Measurements from ENCODE around the gene MRRF.

The MRRF gene

DNA sequence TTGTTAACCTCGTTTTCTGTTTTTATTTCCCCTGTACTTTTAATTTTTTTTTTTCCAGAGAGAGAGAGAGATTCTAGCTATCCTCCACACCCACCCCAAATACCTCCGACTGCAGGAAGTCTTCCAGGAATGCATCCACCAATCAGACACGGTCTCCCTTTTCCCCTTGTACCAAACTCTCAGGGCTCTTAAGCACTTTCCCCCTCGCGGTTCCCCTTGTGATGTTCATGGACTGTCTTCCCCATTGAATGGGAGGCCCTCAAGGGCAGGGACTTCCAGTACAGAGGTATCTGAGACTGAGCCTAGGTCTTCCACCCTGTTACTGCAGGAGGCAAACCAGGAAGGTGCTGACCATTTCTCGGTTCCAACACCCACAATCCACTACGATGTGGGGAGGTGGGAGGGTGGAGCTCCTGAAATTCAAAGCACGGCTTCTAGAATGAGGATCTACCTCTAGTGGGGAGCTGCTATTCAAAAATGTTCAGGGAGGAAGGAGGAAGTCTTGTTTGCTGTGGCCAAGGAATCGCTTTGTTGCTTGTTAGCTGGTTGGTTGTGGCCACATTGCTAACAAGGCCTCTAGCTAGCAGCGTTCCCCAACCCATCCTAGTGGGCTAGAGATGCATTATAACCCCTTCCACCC, 68.6 kb downstream of the MRRF start:
- DNase-seq: no peak

DNA sequence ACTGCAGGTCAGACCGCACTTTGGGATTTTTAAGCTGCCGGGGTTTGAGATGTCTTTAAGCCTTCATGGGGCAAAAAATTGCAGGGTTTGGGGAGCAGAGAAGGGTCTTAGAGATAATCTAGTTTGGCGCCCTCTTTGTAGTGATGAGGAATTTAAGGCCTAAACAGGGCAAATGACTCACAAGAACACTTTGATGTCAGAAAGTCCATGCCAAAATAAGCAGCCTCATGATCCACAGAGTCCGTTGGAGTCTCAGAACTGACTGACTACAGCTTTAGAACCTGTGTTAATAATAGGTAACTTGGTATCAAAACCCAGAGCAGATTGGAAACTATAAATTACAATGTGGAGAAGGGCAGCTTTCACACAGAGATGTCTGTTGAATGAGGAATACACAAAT, 70.2 kb downstream of the MRRF start:
- DNase-seq: no peak

DNA sequence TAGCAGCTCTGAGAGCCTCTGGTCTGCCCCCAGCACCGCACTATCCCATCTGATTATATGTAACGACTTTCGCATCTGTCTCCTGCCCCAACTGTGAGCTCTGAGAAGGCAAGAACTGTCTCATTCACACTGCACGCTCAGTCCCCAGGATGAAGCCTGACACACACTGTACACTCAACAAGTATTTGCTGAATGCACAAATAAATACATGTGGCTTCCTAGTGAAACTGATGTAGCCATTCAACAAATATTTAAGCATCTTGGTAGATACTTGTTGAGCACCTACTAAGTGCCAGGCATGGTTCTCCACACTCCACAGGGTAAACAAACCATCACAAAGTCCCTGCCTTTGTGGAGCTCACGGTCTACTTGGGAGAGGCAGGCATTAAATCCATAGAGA, 71.5 kb downstream of the MRRF start:
- no peak for DNase-seq

DNA sequence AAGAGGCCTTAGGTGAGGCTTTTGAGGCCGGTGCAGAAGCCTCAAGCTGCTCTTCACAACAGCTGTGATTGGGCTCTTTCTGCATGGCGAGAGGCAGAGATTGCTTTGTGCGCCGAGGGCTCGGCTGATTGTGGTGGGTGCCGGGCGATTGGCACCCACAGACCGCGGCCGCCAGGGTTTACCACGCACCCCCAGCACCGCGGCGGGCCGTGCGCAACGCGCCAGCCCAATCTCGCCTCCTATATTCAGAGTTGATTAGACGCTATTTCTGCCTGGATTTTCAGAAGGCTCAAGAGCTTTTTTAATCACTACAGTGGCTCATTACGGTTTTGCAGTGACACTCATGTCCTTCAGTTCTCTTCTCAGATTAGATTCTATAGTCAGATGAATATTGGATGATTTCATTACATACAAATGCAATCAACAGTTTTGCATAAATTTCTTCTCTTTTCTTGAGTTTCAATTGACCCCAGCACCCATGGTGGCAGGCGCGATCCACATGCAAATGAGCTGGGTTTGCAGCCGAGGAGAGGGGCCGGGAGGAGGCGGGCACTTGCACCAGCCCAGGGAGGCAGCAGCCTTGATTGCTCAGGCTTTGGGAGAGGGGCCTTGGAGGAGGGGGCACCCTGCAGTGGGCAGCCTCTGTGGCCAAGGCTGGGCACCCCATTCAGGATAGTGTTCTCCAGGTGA, 72.3 kb downstream of the MRRF start:
- DNase-seq: no peak

DNA sequence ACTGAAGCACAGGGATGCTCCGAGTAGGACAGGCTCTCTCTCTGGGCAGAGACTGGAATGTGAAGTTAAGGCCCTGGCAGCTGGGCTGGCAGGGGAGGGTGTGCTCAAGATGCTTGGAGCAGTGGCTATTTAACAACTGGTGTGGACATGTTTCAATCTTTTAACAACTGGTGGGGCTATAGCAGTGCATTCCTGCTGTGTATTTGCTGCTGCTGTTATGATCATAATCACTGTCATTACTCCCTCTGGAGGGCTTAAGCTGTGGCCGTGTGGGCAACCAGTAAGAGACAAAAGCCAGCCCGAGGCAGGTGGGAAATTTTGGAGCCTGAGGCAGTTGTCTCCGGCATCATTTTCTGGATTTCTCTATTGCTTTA, 72.9 kb downstream of the MRRF start:
- no peak for DNase-seq

DNA sequence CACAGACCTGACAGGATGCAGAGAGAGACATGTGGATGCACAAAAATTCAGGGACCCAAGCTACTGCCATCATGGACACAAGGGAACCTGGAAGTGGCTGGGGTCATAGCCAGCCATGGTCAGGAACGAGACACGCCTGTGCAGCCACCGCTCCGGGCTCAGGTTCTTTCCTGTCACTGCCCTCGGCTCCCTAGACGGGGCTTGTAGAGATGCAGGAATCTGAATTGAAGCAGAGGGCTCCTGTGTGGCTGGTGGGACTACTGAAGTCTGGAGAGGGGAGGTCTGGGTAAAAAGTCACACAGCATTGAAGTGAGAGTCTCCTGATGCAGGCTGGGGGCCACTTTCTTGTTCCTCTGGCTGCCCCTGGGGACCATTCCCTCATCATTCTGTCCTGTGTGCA, 73.9 kb downstream of the MRRF start:
- DNase-seq: no peak

DNA sequence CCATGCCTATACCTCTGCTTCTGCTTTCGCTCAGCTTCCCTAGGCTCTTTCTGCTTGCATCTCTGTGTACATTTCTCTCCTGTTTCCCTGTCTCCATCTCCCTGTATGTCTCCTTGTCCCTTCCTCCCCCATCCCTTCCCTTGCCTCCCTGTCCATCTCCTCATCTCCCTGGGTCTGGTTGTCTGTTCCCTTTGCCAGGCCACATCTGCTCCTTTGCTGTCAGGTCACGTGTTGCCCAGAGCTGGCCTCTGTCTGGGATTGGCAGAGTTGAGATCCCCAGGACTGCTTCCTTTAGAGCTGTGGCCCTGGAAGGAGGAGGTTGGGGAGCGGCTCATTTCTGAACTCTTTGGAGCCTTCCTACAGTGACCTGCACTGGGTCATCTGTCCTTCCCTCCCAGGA, 74.3 kb downstream of the MRRF start:
- no peak for DNase-seq

DNA sequence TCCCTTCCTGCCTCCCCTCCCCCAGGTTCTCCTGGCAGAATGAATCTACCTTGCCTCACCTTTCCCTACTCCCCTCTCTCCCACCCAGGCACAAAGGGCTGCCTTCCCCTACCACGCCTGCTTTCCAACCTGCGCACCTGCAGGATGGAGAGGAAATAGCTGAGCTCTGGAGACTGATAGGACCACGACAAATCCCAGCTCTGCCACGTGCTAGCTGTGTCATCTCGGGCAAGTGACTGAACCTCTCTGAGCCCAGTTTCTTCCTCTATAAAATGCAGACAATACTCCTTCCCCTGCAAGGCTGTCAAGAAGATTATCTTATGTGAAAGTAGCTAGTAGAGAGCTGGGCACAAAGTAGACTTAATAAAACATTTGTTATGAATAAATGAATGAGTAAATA, 74.9 kb downstream of the MRRF start:
- DNase-seq: no peak

DNA sequence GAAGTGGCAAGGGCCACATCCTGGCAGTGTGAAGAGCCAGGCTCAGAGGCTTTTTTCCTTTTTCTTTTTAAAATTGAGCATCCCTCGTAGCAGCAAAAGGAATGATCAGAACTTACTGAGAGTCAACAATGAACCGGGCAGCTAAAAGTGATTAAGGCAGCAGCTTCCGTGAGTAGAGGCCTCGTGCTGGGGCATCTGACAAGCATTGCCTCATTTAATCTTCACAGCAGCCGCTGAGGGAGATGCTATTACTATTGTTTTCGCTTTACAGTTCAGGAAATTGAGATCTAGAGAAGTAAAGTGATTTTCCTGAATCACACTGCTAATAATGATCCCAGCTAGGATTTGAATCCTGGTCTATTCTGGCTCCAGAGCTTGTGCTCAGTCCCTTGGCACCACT, 75.5 kb downstream of the MRRF start:
- no peak for DNase-seq

DNA sequence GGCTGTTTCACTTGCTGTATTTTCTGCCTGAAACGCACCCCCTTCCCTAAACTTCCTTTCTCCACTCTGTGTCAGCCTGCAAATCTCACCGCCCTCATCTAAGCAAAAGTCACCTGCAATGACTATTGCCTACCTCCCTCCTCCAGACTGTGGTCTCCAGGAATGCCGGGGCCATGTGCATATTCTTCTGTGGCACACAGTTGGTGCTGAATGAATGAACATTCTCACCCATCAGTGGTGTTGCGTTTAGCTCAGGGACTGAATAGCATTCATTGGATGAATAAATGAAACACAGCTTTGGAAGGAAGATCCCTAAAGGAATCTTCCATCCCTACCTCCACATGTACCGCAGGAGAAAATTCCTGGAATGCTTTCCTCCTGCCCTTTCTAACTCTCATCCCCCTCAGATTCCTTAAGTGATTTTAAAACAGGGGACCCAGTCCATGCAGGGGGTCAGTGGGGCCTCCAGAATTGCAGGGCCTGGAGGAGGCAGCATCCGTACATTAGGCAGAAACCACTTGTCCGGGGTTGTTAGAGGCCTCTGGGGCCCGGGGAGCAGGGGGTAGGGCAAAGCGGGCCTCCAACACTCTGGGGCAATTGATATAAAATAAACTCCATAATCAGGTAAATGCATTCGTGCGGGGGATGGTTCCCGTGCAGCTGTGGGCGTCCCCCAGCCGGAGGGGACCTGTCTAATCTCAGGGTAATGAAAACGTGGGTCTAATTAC, 77.8 kb downstream of the MRRF start:
- DNase-seq: no peak

DNA sequence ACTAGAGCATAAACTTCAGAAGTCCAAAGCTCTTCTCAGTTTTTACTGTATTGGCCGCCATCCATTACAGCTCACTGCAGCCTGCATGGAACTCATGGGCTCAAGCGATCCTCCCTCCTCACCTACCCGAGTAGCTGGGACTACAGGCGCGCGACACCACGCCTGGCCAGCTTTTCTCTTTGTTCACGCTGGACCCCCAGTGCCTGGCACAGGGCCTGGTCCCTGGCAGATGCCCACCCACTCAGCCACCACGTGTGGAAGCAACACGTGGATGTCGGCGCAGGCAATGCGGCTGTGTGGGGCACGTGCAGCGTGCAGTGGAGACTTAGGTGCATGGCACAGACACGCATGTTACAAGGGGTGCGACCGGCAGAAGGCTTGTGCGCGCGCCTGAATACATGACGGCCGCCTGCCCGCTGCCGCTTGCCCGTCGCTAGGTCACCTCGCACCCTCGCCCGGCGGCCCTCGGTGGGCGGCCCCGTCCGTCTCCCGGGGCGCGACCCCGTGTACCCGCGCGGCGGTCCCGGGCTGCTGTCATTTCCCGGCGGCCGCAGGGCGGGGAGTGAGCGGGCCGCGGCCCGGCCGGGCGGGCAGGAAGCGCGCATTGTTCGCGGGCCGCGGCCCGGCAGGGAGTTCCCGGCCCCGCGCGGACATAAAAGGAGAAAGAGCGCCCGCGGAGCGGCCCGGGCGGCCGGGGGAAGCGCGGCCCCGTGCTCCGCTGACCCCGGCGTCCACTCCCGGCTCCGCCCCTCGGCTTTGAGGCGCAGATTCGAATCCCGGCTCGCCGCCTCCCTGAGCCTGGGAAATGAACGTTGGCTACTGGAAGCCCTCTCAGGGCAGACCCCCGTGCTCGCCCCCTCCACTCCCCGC, 82.0 kb downstream of the MRRF start:
- peak in 1 of 2 experiments; percentile 23 for DNase-seq

DNA sequence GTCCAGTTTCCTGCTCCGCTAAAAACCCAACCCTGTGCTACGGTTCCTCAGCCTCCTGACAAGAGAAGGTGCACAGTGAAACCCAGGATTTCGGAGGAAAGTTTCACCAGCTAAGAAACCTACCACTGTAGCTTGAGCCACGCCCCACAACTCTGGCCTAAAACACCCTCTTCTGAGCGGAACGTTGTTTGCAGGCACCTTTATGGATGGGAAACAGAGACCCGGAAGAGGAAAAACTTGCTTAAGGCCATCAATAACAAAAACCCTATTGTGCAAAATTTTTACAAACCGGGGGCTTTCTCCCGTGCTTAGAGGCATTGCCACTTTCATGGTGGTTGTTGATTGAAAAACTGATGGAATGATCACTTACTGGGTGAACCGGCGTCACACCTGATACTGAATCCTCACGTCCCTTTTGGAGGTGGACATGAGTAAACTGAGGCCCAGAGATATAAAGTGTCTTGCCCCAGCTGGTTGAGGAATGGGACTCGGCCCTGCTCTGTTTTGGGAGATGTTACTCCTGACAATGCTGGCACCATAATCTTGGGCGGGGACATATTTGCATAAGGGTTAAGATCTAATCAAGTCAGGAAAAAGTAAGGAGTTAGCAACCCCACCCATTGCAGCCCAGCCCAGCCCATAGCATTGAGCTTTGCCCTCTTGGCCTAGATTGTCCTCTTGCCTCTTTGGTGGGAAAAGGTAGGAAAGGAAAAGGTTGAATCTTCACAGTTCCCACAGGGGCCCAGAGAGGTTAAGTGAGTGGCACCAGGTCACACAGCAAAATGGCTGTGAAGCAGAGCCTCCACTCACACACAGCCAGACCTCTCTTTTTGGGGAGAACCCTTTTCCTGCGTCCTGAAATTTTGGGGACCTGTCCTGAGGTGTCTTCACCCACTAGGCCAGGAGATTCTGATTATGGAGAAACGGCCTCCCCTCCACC, 82.9 kb downstream of the MRRF start:
- no peak for DNase-seq

DNA sequence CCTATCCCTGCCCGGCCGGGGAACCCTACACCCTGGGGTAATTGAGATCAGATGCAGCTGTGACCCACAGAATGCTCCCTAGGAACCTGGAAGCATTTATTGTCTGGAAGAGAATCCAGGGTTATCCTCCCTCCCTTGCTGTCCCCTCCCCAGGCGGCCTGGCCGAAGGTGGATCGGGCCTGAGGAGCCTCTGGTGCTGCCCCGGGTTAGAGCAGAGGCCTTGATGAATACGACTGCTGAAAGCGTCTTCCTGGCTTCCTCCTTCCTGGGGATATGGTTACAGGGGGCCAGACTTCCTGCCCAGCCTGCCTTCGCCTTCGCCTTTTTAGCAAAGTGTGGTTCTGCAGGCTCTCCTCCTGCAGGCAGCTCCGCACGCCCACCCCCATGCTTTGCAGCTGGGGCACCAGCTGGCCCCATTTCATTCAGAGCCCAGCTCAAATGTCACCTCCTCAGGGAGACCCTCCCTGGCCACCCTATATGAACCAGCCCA, 83.7 kb downstream of the MRRF start:
- no peak for DNase-seq

DNA sequence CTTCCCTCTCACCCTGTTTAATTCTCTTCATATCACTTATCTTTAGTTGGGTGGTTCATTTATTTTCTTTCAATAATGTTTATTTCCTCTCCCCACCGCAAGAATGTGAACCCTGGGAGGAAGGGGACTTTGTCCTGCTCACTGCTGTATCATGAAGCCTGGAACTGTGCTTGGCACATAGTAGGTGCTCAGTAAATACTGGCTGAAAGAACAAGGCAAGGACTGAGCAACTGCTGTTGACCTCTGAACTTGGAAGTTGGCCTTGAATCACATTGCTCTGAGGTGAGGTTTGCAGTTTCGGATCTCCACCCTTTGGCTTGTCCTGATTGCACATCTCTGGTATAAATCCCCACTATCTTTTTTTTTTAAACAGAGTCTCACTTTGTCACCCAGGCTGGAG, 84.1 kb downstream of the MRRF start:
- no peak for DNase-seq

DNA sequence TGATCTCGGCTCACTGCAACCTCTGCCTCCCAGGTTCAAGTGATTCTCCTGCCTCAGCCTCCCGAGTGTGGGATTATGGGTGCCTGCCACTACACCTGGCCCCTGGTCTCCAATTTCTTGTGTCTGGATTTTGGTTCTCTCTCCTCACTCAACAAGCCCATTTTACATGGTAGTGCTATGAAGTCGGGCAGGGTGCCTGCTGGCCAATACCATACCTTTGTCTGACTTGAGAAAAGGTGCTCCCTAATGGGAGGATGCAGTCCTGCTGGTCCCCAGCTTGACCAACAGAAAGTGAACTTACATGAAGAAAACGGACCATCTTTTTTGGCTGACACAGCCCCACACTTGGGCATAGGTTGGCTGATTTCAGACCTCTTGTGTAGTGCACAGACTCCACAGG, 84.5 kb downstream of the MRRF start:
- DNase-seq: no peak

DNA sequence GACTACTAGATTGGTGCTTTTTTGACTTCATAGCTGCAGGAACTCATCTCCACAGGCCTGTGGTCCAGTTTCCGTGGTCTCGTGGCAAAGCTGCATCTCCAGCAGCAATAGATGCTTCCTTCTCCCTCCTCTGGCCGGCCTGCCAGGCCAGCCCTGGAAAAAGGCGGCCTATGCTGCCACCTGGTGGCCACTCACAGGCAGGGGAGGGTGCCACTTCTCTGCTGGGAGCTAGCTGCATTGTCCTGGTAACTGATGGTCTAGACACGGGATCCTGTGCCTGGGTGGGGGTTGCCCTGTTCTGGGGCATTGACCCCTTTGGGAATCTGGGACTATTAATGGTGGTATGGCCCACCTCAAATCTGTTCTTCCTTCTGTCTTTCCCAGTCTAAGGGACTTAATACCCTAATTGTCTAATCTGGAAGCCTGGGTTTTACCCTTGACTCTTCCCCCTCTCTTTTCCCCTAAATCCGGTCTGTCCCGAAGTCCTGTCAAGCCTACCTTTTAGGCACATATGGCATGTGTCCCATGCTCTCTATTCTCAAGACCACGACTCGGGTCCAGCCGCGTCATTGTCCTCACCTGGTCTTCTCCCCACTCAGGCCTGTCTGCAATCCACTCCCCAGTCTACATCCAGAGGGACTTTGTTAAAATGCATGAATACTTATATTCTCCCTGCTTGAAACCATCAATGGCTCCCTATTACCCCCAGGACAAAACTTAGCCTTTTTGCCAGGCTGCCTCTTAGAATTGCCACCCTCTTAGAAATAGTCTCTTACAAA, 86.1 kb downstream of the MRRF start:
- DNase-seq: peak; percentile 20 to 41

DNA sequence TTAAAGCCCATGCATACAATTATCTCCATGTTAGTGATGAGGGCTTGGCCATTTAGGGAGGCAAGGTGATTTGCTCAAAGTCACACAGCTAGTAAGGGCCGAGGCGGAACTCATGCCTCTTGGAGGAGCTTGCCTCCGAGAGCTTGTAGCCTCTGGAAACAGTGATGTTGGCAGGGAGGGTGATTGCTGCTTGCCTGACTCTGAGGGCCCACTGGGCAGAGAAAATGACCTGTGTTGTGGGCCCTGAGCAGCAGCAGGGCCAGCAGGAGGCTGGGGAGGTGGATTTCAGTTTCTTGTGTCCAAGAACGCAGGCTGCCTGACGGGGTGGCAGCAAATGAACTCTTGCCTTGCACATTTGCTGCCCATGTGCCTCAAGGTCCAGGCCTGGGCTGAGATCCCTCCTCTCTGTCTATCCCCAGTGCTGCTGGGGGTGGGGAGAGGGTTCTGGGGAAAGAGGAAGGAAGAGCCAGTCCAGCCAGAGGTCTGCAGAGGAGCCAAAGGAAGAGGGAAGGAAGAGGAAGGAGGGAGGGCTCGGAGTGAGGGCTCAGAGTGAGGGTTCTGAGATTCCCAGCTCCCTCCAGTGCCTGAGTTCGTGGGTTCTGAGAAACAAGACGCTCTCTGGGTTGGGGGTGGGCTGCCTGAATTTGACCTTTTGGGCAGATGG, 90.0 kb downstream of the MRRF start:
- DNase-seq: no peak

DNA sequence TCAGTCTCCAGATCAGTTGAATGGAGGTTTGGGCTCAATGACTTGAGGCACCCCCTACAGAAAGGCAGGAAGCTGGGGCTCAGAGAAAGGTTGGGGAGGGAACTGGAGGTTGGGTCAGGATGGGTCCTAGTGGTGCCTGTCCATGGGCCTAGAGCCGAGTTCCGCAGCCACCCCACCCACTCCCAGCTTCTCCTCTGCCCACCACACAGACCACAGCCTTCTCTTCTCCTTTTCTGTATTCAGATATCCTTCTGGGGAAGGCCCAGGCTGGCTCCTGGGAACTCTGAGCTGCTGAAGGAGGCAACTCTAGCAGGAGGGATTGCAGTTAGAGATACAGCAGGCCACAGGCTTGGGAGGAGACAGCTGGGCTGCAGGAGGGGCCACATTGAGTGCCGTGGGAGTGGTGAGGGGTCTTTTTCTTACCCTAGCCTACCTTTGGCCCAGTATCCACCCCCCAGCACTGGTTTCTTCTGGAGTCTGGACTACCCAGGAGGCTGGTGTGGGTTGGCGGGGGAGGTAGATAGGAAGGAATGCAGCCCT, 90.7 kb downstream of the MRRF start:
- DNase-seq: no peak

DNA sequence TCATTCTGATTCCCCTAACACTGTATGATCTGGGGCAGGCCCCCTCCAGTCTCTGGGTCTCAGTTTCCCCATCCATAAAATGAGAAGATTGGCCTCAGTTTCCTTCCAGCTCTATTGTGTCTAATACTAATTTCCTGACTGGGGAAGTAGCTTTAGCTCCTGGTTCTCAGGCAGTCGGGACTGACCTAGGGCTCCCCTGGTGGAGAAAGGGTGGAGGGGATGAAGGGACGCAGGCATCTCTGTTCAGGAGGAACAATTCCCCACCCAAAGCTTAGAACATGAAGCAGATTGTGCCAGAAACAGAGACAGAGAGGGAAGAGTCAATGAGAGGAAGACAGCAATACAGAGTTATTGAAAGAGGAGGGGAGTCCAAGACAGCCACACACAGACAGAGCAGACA, 91.9 kb downstream of the MRRF start:
- DNase-seq: no peak

DNA sequence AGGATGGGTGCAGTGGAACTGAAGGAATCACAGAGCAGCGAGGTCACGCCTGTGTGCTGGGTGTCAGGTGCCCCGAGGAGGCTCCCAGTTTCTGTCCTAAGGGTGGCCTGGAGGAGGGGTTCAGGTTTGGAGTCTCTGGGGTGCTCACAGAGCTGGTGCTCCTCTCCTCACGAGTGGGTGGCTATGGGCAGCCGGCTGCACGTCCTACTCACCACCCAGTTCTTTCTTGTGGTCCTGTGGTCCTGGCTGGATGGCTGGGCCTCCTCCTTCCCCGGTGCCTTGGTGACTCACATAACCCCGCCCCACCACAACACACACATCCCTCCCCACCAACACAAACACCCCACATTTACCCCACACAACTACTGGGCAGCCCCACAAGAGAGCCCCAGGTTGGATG, 96.2 kb downstream of the MRRF start:
- DNase-seq: no peak

All from SHP77 (cell line).